HG02852 (cell line): Measurements from ENCODE around the gene CCL4.
"Not testable (repeated sequence)": the region's sequence is repeated elsewhere in the genome, so short reads cannot be mapped to it uniquely, and the experiment has no call there.

Experiments
- ATAC-seq: cut with Tn5 transposase; IDR thresholded peaks from one replicate; pipeline ENCODE4 v1.9.1; 2021; ENCODE audit warnings: mild to moderate bottlenecking, moderate library complexity; ENCODE audit not compliant: unreplicated experiment

Gene CCL4

DNA sequence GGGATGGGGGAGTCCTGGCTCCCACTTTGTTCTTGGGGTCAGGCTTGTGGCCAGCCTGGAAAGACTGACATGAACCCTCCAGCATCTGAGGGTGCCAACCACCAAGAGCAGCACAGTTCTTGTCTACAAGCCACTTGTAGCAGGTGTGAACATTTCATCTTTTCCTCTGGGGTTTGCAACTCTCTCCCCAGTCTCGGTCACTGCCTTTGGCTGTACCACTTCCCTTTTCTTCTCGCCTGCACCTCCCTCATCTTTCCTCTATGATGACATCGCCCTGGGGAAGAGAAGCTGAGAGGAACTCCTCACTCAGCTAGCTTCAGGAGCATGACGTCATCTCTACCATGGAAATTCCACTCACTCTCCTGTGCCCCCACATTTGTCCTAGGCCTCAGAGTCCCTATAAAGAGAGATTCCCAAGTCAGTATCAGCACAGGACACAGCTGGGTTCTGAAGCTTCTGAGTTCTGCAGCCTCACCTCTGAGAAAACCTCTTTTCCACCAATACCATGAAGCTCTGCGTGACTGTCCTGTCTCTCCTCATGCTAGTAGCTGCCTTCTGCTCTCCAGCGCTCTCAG lies at the start of gene CCL4:
CCL4 (plus strand) TSS at position 427 of the 575 bp plus-strand sequence; CDS start at position 506, 79 bp downstream.
- peak; percentile 77 for ATAC-seq

DNA sequence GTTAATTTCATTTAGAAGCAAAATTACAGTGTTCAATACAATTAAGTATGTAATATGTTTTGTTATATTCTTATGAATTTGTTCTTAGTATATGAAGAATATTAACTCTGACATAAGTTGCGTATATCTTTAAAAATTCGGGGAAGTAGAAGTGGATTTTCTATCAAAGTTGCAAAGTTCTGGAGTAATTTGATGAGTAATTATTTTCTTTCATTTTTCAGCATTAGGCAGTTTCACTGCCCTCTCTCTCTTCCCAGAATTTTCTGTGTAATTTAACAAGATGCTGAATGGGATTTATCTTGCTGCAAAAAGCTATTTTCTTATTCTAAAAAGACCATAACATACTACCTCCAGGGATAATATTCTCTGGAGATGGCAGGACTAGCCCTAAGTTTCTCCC lies 48.5 kb upstream of the CCL4 start:
- no peak for ATAC-seq

DNA sequence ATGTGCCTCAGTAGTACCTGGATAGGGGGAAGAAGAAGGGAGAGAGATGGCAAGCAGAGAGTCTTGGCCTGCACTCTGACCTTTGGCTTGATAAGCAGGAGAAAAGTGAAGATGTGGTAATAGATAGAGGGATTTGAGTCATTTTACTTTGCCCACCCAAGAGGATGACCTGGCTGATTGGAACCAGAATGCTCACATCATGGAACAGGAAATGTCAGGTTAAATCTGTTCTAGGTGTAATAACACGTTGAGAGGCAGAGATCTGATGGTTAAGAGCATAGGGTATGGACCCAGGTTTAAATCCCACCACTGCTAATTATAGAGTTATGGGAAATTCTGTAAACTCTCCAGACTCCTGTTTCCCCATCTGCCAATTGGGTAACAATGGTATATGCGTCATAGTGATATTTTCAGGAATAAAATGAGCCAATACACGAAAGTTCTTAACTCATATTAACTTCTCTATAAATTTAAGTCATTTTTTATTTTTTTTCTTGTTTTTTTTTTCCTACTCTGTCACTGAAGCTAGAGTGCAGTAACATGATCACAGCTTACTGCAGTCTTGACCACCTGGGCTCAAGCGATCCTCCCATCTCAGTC lies 47.6 kb upstream of the CCL4 start:
- no peak for ATAC-seq

- no peak for ATAC-seq
These were observed 45.7 kb upstream of the CCL4 start for GRCh38 chr17:36057911-36058310.

DNA sequence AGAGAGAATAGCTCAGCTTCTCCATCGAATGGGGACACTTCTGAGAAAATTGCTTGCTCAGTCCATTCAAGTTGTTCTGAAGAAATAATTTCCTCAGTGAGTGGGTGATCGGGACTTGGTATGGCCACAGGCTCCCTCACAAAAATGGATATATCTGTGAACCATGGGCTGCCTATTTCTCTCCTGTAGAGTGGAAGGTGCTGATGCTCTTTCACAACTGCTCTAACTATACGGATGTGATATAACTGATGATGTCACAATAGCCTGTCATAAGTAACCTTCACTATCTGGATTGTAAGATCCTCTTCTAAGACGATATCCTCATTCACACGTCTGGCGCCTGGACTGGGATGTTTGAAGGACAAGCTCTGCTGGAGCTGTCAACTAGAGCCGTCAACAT lies 44.2 kb upstream of the CCL4 start:
- ATAC-seq: no peak

DNA sequence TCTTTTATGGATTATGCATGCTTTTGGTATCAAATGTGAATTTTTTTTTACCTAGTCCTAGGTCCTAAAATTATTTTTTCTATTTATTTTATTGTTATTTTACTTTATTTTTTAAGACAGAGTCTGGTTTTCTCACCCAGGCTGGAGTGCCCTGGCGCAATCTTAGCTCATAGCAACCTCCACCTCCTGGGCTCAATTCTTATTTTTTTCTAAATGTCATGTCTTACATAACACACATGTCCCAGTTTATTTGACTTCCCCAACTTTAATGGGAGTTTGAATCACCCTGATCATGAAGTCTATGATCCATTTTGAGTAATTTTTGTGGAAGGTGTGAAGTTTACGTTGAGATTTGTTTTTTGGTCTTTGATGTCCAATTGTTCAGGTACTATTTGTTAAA lies 42.8 kb upstream of the CCL4 start:
- no peak for ATAC-seq

- ATAC-seq: no peak
These were observed 39.7 kb upstream of the CCL4 start, which contains the start of gene CCL18 for GRCh38 chr17:36063786-36064541. CCL18 (plus strand) TSS chr17:36064272; CDS start chr17:36064343, 71 bp downstream.

DNA sequence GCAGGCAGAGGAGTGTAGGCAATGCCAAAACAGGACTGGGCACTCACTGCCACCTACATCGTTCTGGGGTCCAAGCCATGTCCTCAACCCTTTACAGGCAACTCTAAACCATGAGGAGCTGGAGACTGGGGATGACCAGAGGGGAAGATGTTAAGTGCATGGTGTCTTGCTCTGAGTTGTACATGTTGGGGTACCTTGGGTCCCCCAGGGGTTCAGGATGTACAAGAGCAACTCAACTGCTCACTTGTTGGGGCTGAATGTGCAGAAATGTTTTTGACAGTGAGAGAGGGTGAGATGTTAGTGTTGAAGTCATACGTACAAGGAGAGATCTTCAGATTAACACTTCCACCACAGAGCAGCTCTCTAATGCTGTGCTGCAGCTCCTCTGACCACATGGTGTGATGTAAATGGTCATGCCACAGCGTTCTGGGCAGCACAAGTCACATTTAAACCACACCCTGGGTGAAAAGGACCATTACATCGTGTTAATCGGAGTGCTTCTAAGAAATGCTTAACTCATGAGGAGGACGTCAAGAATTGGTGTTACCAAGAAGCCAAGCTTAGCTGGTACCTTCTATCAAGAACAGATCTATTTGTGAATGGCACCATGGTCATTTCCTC lies 37.2 kb upstream of the CCL4 start:
- ATAC-seq: no peak

DNA sequence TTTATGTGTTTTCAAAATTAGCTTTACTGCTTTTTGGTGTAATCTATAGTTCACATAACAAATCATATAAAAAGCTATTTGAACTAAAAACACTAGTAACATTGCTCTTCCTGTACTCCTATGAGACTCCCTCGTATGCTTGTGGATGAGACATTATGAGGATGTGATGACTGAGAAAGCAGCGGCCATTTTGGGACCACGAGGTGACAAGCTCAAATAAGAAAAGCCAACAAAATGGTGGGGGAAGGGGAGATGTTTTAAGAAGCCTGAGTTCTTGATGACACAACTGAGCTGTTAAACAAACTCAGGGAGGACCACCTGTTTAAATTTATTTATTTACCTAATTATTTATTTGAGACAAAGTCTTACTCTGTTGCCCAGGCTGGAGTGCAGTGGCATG lies 35.1 kb upstream of the CCL4 start:
- ATAC-seq: no peak

DNA sequence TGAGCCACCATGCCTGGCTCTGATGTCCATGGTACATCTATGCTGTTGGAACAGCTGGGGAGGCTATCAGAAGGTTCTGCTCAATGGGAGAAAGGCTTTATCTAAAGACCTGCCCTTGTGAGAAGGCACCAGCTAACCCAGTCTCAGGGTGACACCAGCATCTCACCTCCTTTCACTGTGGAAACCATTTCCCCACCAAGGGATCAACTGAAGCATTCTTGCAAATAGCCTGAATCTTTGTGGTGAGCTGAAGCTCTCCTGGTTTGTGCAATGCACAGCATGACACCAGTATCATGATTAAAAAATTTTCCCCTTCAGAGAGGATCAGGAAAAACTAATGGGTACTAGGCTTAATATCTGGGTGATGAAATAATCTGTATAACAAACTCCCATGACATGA lies 34.5 kb upstream of the CCL4 start:
- no peak for ATAC-seq

DNA sequence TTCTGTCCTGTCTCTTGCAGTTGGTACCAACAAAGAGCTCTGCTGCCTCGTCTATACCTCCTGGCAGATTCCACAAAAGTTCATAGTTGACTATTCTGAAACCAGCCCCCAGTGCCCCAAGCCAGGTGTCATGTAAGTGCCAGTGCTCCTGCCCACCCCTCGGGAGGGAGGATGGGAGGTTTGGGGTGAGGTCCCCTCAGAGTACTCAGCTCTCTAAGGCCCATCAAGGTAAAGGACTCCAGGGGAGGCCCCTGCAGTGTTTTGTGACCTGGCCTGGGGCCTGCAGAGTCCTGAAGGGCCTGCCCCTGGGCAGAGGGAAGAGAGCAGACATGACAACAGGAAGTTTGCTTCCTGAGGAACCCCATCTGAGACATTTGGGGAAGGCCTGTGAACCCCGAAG lies 33.2 kb upstream of the CCL4 start:
- no peak for ATAC-seq

- no peak for ATAC-seq
These were observed 31.9 kb upstream of the CCL4 start for GRCh38 chr17:36071751-36072150.

- ATAC-seq: no peak
These were observed 31.1 kb upstream of the CCL4 start for GRCh38 chr17:36072431-36073121.

DNA sequence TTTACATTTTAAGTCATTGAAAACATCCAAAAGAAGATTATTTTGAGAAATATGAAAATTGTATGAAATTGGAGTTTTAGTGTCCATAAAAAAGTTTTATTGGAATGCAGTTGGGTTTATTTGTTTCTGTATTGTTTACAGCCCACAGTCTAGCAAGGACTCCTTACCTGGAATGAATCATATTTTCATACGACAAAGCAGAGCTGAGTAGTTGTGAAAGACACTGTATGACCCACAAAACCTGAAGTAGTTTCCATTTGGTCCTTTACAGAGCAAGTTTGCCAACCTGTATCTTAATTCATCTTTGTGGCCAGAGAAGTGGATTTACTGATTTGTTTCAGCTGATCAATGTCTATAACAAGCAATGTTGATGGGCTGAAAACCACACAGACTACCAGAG lies 29.3 kb upstream of the CCL4 start:
- ATAC-seq: no peak

DNA sequence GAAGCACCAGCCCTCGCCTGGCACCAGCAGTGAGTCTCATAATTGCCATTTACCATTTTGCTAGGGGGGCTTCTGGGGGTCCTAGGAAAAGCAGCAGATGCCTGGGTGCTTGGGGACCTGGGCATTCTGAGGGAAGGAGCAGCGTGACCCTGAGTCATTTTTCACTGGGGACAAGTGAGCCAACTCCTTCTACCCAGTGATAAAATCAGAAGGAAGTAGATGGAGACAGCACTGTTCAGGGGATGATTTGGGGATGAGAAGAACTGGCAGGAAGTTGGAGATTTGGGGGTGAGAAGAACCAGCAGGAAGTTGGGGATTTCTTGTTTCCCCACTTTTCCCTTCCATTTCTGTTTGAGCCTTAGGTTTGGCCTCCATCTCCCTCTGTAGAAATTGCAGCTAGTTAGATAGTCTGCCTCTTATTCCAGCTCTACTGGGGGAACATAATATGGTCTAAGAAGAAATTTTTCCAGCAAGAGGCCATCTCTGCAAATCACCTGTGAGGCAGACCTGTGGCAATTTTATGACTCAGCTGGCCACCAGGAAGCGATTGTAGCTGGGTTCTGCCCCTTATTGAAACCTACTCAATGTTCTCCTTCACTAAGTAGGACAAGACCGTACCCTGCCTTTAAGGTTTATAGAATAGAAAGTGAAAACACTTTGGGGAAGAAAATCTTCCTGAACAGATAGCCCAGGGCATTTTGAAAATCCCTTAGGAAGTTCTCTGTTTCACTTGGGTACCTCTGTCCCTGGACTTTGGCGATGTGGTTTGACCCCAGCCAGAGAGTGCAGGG lies 21.8 kb upstream of the CCL4 start:
- peak; percentile 37 for ATAC-seq

GRCh38 chr17:36082482-36083120 lies 21.0 kb upstream of the CCL4 start:
- ATAC-seq: peak; percentile 58

DNA sequence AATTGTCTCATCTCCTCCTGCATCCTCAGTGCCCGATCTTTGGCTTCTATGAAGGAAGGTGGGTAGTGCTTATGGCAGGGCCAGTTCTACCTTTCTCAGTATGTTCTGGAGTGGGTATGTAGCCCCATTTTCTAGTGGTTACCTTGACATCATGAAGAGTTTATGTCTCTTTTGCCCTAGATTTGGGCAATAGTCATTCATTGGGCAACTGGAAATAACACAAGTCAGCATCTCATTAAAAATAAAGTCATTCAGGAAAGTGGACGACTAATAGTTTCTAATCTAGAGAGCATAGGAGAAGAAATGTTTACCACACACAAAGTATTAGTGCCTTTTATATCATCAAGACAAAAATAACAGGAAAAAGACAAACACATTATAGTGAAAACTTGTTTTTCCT lies 19.9 kb upstream of the CCL4 start:
- not testable (repeated sequence) for ATAC-seq

- no peak for ATAC-seq
These were observed 17.9 kb upstream of the CCL4 start for GRCh38 chr17:36085765-36086164.

DNA sequence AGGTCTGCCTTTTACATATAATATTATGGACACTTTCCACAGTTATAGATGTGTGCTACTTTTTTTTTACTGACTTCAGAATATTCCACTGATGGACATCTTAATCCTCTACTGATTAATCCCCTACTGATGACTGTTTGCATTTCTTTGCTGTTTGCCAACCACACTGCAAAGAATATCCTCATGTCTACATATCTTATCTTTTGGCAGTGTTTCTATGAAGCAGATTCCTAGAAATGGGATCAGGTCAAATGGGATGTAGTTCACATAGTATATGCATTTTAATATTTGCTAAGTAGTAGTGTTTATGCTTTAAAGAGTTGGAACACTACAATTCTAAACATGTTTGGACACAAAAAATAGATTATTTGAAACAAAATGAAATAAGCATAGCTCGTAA lies 16.8 kb upstream of the CCL4 start:
- ATAC-seq: no peak

GRCh38 chr17:36087471-36087870 lies 16.2 kb upstream of the CCL4 start:
- not testable (repeated sequence) for ATAC-seq
